Measurements from ENCODE around the gene MALL.
"Not testable (repeated sequence)": the region's sequence is repeated elsewhere in the genome, so short reads cannot be mapped to it uniquely, and the experiment has no call there.

MALL gene

GRCh38 chr2:110049769-110050168 is 65.9 kb downstream of the MALL start:
- not testable (repeated sequence) for DNase-seq

GRCh38 chr2:110048255-110049197 is 67.1 kb downstream of the MALL start:
- not testable (repeated sequence) for DNase-seq

GRCh38 chr2:110047225-110047624 is 68.4 kb downstream of the MALL start:
- not testable (repeated sequence) for DNase-seq

- not testable (repeated sequence) for DNase-seq
Measured at GRCh38 chr2:110041941-110042660, 73.5 kb downstream of the MALL start.

- not testable (repeated sequence) for DNase-seq
Measured at GRCh38 chr2:110037336-110037735, 78.3 kb downstream of the MALL start.

GRCh38 chr2:110035384-110035783 is 80.2 kb downstream of the MALL start:
- not testable (repeated sequence) for DNase-seq

- DNase-seq = not testable (repeated sequence)
Measured at GRCh38 chr2:110034935-110035334, 80.7 kb downstream of the MALL start.
